ENCODE data around the gene RAD51B.
"Not testable (repeated sequence)": the region's sequence is repeated elsewhere in the genome, so short reads cannot be mapped to it uniquely, and the experiment has no call there.

The RAD51B gene

GRCh38 chr14:68685419-68686204 lies 866.0 kb downstream of the RAD51B start:
- peak; percentile 86 to 89 for ATAC-seq

- ATAC-seq = no peak
Observed at GRCh38 chr14:68686205-68686465, 866.6 kb downstream of the RAD51B start.

GRCh38 chr14:68686724-68687123 lies 867.1 kb downstream of the RAD51B start:
- ATAC-seq = no peak

- ATAC-seq = no peak
Observed at GRCh38 chr14:68687746-68688145, 868.2 kb downstream of the RAD51B start.

- no peak for ATAC-seq
Observed at GRCh38 chr14:68688872-68689371, 869.3 kb downstream of the RAD51B start.

GRCh38 chr14:68689511-68689910 lies 869.9 kb downstream of the RAD51B start:
- no peak for ATAC-seq

- ATAC-seq = no peak
Observed at GRCh38 chr14:68690089-68690958, 870.7 kb downstream of the RAD51B start.

GRCh38 chr14:68691031-68691791 lies 871.6 kb downstream of the RAD51B start:
- ATAC-seq = no peak

- no peak for ATAC-seq
Observed at GRCh38 chr14:68691792-68692118, 872.2 kb downstream of the RAD51B start.

GRCh38 chr14:68692216-68692615 lies 872.6 kb downstream of the RAD51B start:
- ATAC-seq = no peak

- ATAC-seq = no peak
Observed at GRCh38 chr14:68692916-68693771, 873.6 kb downstream of the RAD51B start.

- ATAC-seq = no peak
Observed at GRCh38 chr14:68693926-68694325, 874.3 kb downstream of the RAD51B start.

GRCh38 chr14:68694516-68695235 lies 875.1 kb downstream of the RAD51B start:
- ATAC-seq = no peak

- ATAC-seq = peak; percentile 96 to 98
Observed at GRCh38 chr14:68695326-68695768, 875.8 kb downstream of the RAD51B start.

GRCh38 chr14:68695856-68696255 lies 876.3 kb downstream of the RAD51B start:
- ATAC-seq = no peak

GRCh38 chr14:68696266-68696665 lies 876.7 kb downstream of the RAD51B start:
- no peak for ATAC-seq

- ATAC-seq = no peak
Observed at GRCh38 chr14:68696721-68697495, 877.3 kb downstream of the RAD51B start.

- not testable (repeated sequence) for ATAC-seq
Observed at GRCh38 chr14:68698773-68699172, 879.2 kb downstream of the RAD51B start.

GRCh38 chr14:68701001-68701741 lies 881.6 kb downstream of the RAD51B start:
- ATAC-seq = peak in 1 of 2 donors; percentile 22

- ATAC-seq = no peak
Observed at GRCh38 chr14:68702135-68702534, 882.6 kb downstream of the RAD51B start.

Measured in activated CD4-positive, CD25-positive, alpha-beta regulatory T cell treated with anti-CD3 and anti-CD28 coated beads, Interleukin-2, amount 50 U/mL, for 24 hours (primary cell).